Eye (tissue), 1 donor: ENCODE results near the gene LAG3.
A peak's percentile ranks its signal among the peaks of the same experiment; 100 is the strongest.

Experiments used
- DNase-seq: peaks from one replicate; pipeline ENCODE4 v3.0.0-alpha.2; 2015

LAG3 gene

DNA sequence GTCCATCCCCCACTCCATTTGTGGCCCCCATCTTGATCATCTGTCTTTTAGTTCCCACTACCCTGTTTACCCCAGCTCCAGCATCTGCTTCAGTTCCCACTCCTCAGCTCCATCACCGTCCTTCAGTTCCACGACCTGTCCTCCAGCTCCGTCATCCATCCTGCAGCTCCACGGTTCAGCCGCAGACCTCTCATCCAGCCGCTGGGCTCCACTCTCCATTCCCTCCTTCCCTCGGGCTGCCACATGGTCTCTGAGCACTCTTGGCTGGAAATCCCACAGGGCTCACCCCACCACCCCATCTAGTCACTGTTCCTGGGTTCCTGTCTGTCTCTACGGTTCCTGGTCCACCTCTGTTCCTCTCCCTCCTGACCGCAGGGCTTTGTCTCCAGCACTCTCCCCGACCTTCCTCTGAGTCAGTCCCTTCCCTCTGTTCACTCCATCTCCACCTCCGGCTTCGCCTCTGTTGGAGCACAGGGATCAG lies 52.6 kb downstream of the LAG3 start:
- DNase-seq: no peak

DNA sequence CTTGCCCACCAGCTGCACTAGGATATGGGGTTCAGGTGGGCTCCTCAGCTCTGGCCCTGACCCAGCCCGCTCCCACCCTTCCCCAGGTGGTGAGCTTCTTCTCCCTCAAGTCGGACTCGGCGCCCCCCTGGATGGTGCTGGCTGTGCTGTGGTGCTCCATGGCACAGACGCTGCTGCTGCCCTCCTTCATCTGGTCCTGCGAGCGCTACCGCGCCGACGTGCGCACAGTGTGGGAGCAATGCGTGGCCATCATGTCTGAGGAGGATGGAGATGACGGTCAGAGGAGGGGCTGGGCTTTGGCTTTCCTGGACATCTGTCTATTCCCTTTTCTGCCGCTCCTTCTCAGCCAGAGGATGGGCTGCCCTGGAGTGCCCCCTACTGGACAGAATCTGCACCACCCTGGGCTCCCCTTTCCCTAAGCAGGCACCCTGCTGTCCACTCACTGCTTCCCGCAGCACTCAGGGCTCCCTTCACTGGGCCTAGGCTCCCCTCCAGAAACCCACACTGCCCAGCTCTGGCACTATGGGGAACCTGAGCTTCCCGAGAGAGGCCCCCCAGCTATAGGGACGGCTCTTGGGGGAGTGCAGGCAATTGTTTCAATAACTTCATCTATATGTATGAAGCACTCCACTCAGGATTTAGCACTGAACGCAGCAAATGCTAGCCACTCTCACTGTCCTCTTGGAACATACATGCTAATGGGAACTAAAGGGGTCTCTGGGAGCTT lies 53.2 kb downstream of the LAG3 start:
- peak; percentile 98 for DNase-seq

DNA sequence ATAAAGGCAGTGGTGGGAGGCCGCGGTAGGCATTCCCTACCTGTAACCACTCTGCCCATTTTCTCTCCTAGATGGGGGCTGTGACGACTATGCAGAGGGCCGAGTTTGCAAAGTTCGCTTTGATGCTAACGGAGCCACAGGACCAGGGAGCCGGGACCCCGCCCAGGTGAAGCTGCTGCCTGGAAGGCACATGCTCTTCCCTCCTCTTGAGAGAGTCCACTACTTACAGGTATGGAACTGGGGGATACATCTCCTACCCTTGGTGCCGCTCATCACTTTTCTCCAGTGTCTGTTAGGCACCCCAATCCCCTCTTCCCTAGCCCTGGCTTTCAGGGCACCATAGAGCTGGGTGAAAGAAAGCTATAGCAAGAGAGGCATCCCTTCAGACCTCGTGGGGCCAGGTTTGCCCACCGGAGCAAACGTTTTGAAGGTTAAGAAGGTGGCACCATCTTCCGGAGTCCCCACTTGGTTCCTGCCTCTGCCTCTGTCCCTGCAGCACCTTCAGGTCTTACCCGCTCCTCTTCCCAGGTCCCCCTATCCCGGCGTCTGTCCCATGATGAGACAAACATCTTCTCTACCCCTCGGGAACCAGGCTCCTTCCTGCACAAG lies 53.9 kb downstream of the LAG3 start:
- no peak for DNase-seq

DNA sequence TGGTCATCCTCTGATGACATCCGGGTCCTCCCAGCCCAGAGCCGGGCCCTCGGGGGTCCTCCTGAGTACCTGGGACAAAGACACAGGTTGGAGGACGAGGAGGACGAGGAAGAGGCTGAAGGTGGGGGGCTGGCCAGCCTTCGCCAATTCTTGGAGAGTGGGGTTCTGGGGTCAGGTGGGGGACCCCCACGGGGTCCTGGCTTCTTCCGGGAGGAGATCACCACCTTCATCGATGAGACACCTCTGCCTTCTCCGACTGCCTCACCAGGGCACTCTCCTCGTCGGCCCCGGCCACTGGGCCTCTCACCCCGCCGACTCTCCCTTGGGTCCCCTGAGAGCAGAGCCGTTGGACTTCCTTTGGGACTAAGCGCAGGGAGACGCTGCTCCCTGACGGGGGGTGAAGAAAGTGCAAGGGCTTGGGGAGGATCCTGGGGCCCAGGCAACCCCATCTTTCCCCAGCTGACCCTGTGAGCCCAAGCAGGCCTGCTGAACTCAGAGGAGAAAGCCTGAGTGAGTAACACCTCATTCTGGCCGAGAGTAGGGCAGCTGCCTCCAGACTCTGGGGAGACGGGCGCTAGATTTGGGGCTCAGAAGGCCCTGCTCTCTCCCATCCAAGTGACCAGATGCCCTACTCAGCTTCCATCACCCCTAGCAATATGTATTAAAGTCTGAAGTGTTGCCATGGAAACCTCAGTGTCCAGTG lies 54.6 kb downstream of the LAG3 start:
- no peak for DNase-seq

DNA sequence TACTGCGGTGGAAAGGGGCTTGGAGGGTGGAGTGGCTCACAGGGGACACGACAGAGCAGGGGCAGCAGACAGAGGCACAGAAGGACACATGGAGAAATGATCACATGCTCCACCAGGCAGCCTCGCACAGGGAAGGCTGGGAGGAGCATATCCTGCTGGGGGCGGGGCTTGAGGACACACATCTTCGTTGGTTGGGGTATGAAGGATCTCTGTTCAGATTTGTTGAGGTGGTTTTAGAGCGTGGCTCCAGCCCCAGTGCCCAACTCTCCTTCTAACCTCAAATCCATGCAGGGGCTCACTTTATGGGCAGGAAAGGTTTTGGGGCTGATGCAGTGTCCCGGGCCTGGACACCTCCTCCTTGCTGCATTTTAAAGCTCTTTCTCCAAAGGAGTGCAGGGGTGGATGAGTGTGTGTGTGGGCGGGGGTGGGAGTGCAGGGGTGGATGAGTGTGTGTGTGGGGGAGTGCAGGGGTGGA lies 55.2 kb downstream of the LAG3 start:
- peak; percentile 95 for DNase-seq
